WERI-Rb-1 (cell line): ENCODE data around the gene GULP1.

Experiments
- DNase-seq: peaks from one replicate; pipeline ENCODE4 v3.0.0-alpha.2; 2020
- H3K27ac ChIP-seq: fragments of 250-450 bp; sonication (Bioruptor Pico); 2 replicates; pipeline ENCODE4 v1.5.1; 2020; ENCODE audit warnings: mild to moderate bottlenecking, moderate library complexity
- H3K27me3 ChIP-seq: fragments of 250-450 bp; sonication (Bioruptor Pico); 2 replicates; pipeline ENCODE4 v1.5.1; 2021; ENCODE audit warnings: mild to moderate bottlenecking, low read depth, moderate library complexity; ENCODE audit not compliant: insufficient read depth, severe bottlenecking
- H3K36me3 ChIP-seq: fragments of 250-450 bp; sonication (Bioruptor Pico); 2 replicates; pipeline ENCODE4 v1.5.1; 2020; ENCODE audit warnings: mild to moderate bottlenecking, moderate library complexity
- H3K4me3 ChIP-seq: 2 replicates; pipeline ENCODE4 v1.5.1; 2011; ENCODE audit warnings: low read depth, mild to moderate bottlenecking, control low read depth, low read length
- H3K9me3 ChIP-seq: fragments of 250-450 bp; sonication (Bioruptor Pico); 2 replicates; pipeline ENCODE4 v1.5.1; 2021; ENCODE audit warnings: mild to moderate bottlenecking, moderate library complexity; ENCODE audit not compliant: severe bottlenecking
- TF ChIP-seq, protein P1 (sequence below): IDR thresholded peaks from 2 replicates; pipeline ENCODE4 v1.5.1; 2011; ENCODE audit warnings: low read depth, mild to moderate bottlenecking, control low read depth, inconsistent platforms, low read length

The GULP1 gene

DNA sequence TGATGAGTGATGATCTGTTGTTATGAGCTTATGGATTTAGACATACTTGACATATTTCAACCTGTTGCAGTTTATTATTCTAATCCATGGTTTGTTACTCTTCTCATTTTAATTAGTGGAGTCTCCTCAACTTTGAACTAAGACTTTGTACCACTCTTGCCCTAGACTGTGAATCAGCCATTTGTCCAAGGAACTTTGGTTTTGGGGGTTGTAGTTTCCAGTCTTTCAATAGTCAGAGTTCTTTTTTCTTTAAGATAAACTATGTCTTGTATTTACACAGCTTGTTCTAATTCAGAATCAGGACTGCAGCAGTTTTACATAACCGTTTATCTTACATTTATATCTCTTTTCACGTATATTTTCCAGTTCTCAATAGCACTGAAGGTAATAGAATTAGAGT, 133.6 kb downstream of the GULP1 start:
- Histone ChIP-seq H3K9me3 (no peaks in the 10 kb centered on the region), H3K27me3 (no peaks in the 10 kb centered on the region), H3K27ac (no peak overlapping the region), H3K4me3 (no peak overlapping the region), H3K36me3 (no peaks in the 10 kb centered on the region)
- DNase-seq, result no peak
- TF ChIP-seq, protein P1, sequence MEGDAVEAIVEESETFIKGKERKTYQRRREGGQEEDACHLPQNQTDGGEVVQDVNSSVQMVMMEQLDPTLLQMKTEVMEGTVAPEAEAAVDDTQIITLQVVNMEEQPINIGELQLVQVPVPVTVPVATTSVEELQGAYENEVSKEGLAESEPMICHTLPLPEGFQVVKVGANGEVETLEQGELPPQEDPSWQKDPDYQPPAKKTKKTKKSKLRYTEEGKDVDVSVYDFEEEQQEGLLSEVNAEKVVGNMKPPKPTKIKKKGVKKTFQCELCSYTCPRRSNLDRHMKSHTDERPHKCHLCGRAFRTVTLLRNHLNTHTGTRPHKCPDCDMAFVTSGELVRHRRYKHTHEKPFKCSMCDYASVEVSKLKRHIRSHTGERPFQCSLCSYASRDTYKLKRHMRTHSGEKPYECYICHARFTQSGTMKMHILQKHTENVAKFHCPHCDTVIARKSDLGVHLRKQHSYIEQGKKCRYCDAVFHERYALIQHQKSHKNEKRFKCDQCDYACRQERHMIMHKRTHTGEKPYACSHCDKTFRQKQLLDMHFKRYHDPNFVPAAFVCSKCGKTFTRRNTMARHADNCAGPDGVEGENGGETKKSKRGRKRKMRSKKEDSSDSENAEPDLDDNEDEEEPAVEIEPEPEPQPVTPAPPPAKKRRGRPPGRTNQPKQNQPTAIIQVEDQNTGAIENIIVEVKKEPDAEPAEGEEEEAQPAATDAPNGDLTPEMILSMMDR, result no peak

DNA sequence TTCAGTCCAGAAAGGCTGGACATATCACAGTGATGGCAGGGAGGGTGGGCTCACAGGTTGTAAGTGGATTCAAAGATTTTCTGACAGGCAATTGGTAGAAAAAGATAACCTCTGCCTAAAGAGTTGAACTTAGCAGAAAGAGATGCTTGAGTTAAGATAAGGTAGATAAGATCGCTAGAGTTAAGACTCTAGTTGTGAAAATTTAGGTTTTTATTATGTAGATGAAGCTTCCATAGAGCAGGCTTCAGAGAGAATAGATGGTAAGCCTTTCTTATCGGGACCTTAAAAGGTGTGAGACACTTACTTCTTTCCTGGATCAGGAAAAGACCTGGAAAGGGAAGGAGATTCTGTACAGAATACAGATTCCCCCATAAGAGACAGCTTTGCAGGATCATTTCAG, 134.4 kb downstream of the GULP1 start:
- Histone ChIP-seq H3K27ac (no peak overlapping the region), H3K27me3 (no peaks in the 10 kb centered on the region), H3K4me3 (no peak overlapping the region), H3K36me3 (no peaks in the 10 kb centered on the region), H3K9me3 (no peaks in the 10 kb centered on the region)
- no peak for DNase-seq
- TF ChIP-seq, protein P1, result no peak

DNA sequence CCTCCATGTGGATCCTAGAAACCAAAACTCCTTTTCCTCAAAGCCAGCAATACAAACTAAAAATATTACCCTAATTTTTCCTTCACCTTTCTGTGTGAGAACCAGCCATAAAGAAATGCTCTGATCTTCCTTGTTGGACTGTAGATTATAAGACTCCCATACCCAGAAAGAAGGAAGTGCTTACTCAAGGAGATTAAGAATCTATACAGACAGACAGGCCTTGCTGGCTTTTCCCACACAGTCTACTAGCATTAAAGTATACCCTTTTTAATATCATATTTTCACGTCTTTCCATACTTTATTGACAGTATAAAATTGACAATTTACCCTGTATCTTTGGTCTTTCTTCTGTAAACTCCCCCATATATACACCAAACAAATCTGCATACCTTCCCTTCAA, 139.0 kb downstream of the GULP1 start:
- no peak for DNase-seq
- H3K27me3 ChIP-seq, result no peaks in the 10 kb centered on the region
- H3K4me3 ChIP-seq, result no peak overlapping the region
- no peaks in the 10 kb centered on the region for H3K9me3 ChIP-seq
- TF ChIP-seq, protein P1, result no peak
- no peak overlapping the region for H3K27ac ChIP-seq
- no peaks in the 10 kb centered on the region for H3K36me3 ChIP-seq

DNA sequence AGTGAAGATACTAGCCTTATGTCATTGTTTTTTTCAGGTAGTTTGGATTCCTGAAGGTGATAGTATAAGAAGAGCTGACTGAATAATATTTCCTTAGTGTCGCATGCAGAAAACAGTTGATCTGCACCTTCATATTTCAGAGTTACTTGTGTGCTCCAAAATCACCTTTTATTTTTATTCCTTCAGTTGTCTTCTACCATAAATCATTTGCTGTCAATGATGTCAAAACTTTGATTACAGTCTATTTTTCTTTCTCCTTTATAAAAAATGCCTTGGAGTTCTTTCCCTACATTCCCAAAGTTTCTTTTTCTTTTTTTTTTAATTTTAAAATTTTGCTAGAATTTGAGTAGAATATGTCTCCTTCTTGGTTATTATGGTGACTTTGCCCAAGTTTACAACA, 142.3 kb downstream of the GULP1 start:
- Histone ChIP-seq H3K9me3 (no peaks in the 10 kb centered on the region), H3K27ac (no peak overlapping the region), H3K27me3 (no peaks in the 10 kb centered on the region), H3K4me3 (no peak overlapping the region), H3K36me3 (no peaks in the 10 kb centered on the region)
- no peak for DNase-seq
- TF ChIP-seq, protein P1, result no peak

DNA sequence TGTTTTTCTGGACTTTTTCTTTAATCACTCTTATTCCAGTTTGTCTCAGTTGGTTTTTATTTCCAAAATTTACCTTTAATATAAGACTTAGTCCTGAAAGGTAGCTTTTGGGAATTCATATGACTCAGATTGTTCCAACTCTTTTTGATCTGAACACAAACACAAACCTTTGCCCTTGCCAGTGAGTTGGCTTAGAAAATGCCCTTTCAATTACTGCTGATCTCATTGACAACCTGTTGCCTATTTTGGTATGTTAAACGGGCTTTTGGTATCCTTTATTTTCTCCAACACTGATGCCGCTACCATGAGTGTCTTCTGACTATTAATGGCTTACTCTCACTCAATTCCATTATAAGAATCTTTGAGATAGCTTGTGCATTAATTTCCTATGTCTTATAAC, 143.4 kb downstream of the GULP1 start:
- no peaks in the 10 kb centered on the region for H3K9me3 ChIP-seq
- no peak overlapping the region for H3K4me3 ChIP-seq
- H3K27ac ChIP-seq, result no peak overlapping the region
- TF ChIP-seq, protein P1, result no peak
- no peaks in the 10 kb centered on the region for H3K27me3 ChIP-seq
- no peaks in the 10 kb centered on the region for H3K36me3 ChIP-seq
- DNase-seq, result no peak

DNA sequence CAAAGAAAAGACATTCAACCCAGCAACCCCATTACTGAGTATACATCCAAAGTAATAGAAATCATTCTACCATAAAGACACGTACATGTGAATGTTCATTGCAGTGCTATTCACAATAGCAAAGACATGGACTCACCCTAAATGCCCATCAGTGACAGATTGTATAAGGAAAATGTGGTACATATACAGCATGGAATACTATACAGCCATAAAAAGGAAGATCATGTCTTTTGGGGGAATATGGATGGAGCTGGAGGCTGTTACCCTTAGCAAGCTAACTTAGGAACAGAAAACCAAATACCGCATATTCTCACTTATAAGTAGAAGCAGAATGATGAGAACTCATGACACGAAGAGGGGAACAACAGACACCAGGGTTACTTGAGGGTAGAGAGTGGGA, 145.9 kb downstream of the GULP1 start:
- no peak for DNase-seq
- Histone ChIP-seq H3K27ac (no peak overlapping the region), H3K4me3 (no peak overlapping the region), H3K36me3 (no peaks in the 10 kb centered on the region), H3K9me3 (no peaks in the 10 kb centered on the region), H3K27me3 (no peaks in the 10 kb centered on the region)
- TF ChIP-seq, protein P1, result no peak
